SU-DHL-6 (cell line): Measurements from ENCODE around the gene PITPNB.

ENCODE experiments used
- H2AFZ ChIP-seq: fragments of 200-600 bp; sonication (generic); 2 replicates; pipeline ENCODE4 v1.6.1; 2014; ENCODE audit warnings: low read depth, mild to moderate bottlenecking, moderate library complexity, mixed read lengths, antibody characterized with exemption, low read length; ENCODE audit not compliant: severe bottlenecking
- H3F3A ChIP-seq: fragments of 200-600 bp; shearing (Covaris generic); 2 replicates; pipeline ENCODE4 v1.6.0; 2016; ENCODE audit warnings: antibody characterized with exemption, mild to moderate bottlenecking; ENCODE audit not compliant: insufficient read depth
- H3K27ac ChIP-seq: fragments of 200-600 bp; sonication (generic); 2 replicates; pipeline ENCODE4 v1.5.1; 2016; ENCODE audit warnings: low read depth, mild to moderate bottlenecking, low read length, moderate library complexity, mixed read lengths
- H3K27me3 ChIP-seq: fragments of 200-600 bp; sonication (generic), shearing (Covaris generic); 2 replicates; pipeline ENCODE4 v1.6.0; 2014; ENCODE audit warnings: mild to moderate bottlenecking, low read length
- H3K36me3 ChIP-seq: fragments of 200-600 bp; sonication (generic); 2 replicates; pipeline ENCODE4 v1.6.1; 2014; ENCODE audit warnings: mild to moderate bottlenecking, low read length, mixed read lengths
- H3K4me2 ChIP-seq: fragments of 300-600, 200-600 bp; shearing (Covaris generic), sonication (generic); 2 replicates; pipeline ENCODE4 v1.6.0; 2014; ENCODE audit warnings: low read length, low read depth, mild to moderate bottlenecking; ENCODE audit not compliant: poor library complexity, severe bottlenecking
- H3K4me3 ChIP-seq: fragments of 200-600 bp; sonication (generic); 2 replicates; pipeline ENCODE4 v1.5.1; 2014; ENCODE audit warnings: antibody characterized with exemption, low read length, mild to moderate bottlenecking, mixed read lengths; ENCODE audit not compliant: insufficient read depth, poor library complexity, severe bottlenecking
- H3K79me2 ChIP-seq: fragments of 200-600 bp; sonication (generic); 2 replicates; pipeline ENCODE4 v1.6.1; 2014; ENCODE audit warnings: mild to moderate bottlenecking, low read length, moderate library complexity; ENCODE audit not compliant: insufficient read depth
- H3K9ac ChIP-seq: fragments of 200-600 bp; sonication (generic); 2 replicates; pipeline ENCODE4 v1.7.0; 2014; ENCODE audit warnings: mild to moderate bottlenecking, low read length
- H3K9me2 ChIP-seq: fragments of 200-600 bp; sonication (generic); replicated peaks from 2 replicates; pipeline ENCODE4 v1.6.1; 2014; ENCODE audit warnings: low read length; ENCODE audit not compliant: insufficient read depth
- H3K9me3 ChIP-seq: fragments of 200-600 bp; sonication (generic); 2 replicates; pipeline ENCODE4 v1.6.1; 2014; ENCODE audit warnings: low read length, mixed read lengths; ENCODE audit not compliant: insufficient read depth
- H4K20me1 ChIP-seq: fragments of 200-600 bp; sonication (generic); 2 replicates; pipeline ENCODE4 v1.6.1; 2014; ENCODE audit warnings: low read depth, mild to moderate bottlenecking, antibody characterized with exemption, low read length, moderate library complexity, mixed read lengths
- CTCF ChIP-seq: fragments of 200-600 bp; sonication (generic); IDR thresholded peaks from one replicate; pipeline ENCODE4 v1.5.1; 2017; ENCODE audit warnings: antibody characterized with exemption, mild to moderate bottlenecking, low read length, moderate library complexity; ENCODE audit not compliant: insufficient read depth, poor library complexity, severe bottlenecking
- EZH2phosphoT487 ChIP-seq: fragments of 200-600 bp; sonication (generic), shearing (Covaris generic); conservative IDR thresholded peaks from 2 replicates; pipeline ENCODE4 v1.6.1; 2018; ENCODE audit warnings: mild to moderate bottlenecking, antibody characterized with exemption, low read length, moderate library complexity, mixed read lengths

Gene PITPNB

GRCh38 chr22:27802346-27803073 is 116.5 kb downstream of the PITPNB start:
- no peak overlapping the region for H3K4me2 ChIP-seq
- no peak overlapping the region for H2AFZ ChIP-seq
- no peaks in the 10 kb centered on the region for H3F3A ChIP-seq
- no peaks in the 10 kb centered on the region for H4K20me1 ChIP-seq
- TF ChIP-seq EZH2phosphoT487 (no peak), CTCF (no peak)
- no peaks in the 10 kb centered on the region for H3K79me2 ChIP-seq
- no peaks in the 10 kb centered on the region for H3K9me2 ChIP-seq
- H3K36me3 ChIP-seq = no peaks in the 10 kb centered on the region
- H3K27ac ChIP-seq = no peak overlapping the region
- no peaks in the 10 kb centered on the region for H3K27me3 ChIP-seq
- H3K9me3 ChIP-seq = no peaks in the 10 kb centered on the region
- no peak overlapping the region for H3K4me3 ChIP-seq
- H3K9ac ChIP-seq = no peak overlapping the region
